COLO829 (cell line): ENCODE data around the gene HELZ.
"Not testable (repeated sequence)": the region's sequence is repeated elsewhere in the genome, so short reads cannot be mapped to it uniquely, and the experiment has no call there.

Experiments used
- DNase-seq: peaks from one replicate; pipeline ENCODE4 v3.0.0; 2012; ENCODE audit warnings: low spot score

Gene HELZ

DNA sequence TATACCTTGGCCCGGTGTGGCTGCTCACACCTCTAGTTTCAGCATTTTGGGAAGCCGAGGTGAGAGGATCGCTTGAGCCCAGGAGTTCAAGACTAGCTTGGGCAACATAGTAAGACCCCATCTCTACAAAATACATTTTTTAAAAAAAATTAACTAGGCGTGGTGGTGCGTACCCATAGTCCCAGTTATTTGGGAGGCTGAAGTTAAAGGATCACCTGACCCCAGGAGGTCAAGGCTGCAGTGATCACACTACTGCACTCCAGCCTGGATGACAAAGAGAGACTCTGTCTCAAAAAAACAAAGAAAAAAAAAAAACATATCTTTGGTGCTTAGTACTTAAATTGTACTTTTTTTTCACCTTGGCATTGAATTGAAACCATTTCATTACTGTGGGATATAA lies 101.7 kb downstream of the HELZ start:
- DNase-seq, result no peak

DNA sequence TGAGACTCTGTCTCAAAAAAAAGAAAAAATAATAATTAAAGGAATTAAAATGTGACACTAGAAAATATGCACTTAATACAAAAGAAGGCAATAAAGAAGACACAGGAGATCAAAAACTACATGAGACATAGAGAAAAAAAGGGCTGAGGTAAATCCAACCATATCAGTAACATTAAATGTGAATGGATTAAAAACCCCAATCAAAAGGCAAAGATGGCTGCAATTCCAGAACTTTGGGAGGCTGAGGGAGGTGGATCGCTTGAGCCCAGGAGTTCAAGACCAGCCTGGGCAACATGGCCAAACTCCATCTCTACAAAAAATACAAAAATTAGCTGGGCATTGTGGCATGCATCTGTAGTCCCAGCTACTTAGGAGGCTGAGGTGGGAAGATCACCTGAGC lies 103.0 kb downstream of the HELZ start:
- not testable (repeated sequence) for DNase-seq

DNA sequence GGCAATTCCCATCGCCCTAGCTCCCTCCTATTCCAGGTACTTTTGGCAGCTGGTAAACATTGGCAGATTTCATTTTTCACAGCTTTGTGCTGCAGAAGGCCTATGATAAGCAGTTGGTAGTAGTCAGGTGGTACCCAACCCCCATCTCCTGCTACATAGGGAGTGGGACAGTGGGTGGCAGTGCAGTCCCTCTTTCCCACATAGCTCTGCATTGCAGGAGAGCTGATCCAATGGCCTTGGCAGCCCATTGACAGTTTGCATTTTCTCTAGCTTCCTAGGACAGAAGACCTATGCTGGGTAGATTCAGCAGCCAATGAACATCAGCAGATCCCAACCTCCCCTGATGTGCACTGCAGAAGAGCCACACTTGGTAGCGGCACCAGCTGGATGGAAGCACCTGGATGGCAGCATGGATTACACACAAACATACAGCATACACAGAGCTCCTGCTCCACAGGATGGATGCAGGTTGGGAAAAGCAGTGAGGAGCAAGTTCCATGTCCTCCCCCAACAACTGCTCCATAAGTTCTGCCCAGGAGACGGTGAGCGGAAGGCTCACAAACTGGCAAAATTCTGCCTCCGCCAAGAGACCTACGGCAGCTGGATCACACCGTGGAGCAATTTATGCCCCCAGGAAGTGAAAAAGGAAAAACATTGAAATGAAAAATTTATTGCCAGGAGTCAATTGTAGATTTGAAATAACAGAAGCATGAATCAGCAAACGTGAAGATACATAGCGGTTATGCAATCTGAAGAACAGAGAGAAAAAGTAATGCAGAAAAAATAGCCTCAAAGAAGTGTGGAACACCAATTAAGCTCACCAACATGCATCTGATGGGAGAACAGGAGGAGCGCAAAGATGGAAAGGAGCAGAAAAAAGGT lies 105.0 kb downstream of the HELZ start:
- DNase-seq, result no peak

DNA sequence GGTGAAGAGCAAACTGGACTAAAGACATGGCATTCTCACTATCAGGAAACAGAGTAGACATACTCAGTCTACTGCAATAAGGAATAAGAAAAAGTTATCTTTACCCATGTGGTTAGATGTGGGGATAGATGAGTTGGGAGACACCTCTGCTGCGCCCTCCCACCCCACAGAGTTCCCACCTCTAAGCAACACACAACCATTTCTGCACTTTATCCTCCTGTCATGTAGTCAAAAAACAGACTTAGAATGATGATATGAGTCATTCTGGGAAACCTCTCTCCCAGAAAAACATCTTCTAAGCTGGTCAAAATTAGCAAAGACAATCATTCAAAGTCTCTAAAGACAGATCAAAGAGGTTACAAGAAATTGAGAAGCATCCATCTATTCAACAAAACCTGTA lies 105.7 kb downstream of the HELZ start:
- no peak for DNase-seq

DNA sequence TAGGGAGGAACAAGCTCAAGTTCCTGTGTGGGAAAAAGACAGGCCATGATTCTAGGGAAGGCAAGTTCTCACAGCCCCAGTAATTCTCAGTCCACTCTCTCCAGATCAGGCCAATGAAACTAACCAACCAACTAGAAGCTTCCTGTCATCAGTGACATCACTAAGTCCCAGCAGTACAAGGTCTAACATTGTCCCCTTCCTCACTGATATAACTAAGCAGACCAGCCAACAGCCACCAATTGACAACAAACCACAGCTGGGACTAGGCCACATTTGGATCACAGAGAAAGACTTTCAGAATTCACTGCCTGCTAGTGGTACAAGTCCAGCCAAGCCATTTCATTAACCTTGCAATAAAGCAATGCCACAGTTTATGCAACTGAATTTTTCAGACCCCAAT lies 106.6 kb downstream of the HELZ start:
- DNase-seq, result no peak

DNA sequence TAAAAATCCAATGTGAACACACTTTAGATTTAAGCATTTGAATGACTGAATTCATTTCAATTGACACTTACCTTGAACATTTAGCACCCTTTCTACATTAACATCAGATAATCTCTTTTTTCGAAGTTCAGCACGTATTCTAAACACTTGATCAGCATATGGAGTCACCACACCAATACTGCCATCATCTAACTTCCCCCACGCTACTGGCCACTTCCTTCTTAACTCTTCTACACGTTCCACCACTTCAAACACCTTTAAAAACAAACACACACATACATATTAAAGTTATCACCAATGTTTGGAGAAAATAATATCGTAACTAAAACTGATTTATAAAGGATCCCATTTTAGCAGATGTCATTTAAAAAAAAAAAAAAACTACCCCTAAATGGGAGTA lies 107.1 kb downstream of the HELZ start:
- no peak for DNase-seq

DNA sequence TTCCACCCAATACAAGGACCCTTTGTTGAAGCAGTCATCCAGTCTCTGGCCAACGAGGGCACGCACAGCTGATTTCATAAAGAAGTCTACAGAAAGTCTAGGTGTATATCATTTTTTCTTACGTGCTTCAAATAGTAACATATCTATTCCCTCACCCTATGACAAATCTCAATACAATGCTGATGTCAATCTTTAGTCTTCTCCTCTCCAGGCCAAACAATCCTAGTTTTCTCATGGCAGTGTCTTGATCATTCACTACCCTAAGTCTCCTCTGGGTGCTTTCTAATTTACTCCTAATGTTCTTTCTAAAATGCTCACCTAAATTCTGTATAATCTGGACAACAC lies 108.0 kb downstream of the HELZ start:
- DNase-seq, result no peak

DNA sequence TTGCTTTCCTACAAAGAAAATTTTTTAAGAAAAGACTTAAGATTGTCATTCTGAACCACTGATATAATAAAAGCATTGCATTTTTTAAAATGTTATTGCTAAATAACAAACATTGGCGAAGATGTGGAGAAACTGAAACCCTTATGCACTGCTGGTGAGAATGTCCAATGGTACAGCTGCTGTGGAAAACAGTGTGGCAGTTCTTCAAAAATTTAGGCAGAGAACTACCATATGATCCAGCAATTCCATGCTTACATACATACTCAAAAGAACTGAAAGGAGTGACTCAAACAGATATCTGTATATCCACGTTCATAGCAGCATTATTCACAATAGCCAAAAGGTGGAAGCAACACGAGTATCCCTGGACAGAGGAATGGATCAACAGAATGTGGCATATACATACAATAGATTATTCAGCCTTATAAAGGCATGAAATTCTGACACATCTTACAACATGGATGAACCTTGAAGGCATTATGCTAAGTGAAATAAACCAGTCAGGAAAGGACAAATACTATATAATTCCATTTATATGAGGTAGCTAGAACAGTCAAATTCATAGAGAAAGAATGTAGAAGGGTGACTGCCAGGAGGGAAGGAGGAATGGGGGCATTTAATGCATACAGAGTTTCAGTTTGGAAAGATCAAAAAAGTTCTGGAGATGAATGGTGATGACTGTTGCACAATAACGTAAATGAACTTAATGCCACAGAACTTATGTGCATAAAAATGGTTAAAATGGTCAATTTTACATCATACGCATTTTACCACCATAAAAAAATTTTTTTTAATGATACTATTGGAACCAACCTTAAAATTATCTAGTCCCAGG lies 108.6 kb downstream of the HELZ start:
- no peak for DNase-seq

DNA sequence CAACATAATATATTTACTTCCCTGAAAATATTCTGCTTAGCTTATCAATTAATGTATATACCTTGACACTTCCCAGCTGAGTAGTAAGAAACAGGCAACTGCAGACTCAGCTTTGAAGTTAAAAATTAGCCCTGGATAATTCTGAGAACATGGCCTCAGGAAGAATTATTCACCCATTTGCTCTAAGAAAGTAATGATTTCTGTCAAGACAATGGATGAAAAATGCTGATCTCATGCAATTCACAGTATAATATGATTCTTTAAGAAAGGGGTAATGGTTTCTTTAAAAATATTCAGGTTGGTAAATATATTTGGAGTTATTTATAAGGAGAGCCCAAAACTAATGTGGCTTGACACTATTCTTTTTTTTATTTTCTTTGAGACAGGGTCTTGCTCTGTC lies 111.8 kb downstream of the HELZ start:
- no peak for DNase-seq

DNA sequence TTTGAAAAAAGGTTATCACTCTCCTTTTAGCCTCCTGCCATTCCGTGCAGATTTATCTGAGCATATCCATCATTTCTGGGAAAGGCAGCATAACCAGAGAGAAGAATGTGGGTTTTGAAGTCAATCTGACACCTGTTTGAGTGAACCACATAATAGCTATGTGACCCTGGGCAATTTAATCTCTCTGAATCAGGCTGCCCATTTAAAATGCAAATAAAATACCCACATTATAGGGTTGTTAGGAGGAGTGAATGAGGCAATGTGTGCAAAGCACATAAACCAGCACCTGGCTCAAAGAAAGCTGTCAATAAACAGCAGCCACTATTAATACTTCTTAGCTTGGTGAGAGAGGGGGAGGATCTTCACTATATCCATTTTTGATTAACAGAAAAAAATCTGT lies 112.6 kb downstream of the HELZ start:
- no peak for DNase-seq

DNA sequence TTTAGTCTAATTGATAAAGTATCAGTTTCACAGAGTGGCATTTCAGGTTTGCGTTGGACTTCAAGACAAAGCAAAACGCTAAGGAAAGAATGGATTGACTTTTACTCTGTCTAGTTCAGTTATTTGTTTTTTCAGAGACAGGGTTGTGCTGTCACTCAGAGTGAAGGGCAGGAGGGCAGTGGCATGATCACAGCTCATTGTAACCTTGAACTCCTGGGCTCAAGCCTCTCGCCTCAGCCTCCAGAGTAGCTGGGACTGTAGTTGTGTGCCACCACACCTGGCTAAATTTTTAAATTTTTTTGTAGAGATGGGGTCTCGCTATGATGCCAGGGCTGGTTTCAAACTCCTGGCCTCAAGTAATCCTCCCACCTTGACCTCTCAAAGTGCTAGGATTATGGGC lies 114.2 kb downstream of the HELZ start:
- no peak for DNase-seq

DNA sequence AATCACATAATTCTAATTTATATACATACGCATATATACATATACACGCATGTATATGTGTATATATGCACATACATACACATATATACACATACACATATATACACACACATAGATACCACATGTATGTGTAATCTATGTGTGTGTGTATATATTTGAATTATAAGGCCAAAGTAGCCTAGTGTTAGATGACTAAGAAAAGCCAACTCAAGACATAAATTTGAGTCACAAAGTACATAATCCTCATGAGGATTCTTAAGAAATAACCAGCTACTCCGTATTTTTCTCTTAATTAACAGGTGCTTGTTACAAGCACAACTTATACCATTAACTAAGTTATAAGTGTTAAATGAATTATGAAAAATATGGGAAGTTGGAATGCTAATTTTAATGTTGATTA lies 115.7 kb downstream of the HELZ start:
- no peak for DNase-seq

DNA sequence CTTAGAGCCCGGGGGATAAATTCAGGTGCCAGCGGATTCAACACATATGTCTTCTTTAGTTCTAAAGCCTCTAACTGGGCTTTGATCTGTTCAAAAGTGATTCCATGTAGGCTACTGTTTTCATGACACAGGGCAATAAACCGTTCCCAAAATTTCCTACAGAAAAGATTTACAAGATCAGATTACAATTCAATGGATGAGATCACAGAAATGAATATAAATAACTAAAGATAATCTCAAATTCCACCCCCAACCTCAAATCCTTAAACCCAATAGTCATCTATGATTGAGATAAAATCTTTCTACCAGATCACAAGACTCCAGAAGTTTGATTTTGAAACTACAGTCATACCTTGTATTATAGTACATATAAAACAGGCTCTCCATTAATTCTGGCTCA lies 116.3 kb downstream of the HELZ start:
- DNase-seq, result no peak

DNA sequence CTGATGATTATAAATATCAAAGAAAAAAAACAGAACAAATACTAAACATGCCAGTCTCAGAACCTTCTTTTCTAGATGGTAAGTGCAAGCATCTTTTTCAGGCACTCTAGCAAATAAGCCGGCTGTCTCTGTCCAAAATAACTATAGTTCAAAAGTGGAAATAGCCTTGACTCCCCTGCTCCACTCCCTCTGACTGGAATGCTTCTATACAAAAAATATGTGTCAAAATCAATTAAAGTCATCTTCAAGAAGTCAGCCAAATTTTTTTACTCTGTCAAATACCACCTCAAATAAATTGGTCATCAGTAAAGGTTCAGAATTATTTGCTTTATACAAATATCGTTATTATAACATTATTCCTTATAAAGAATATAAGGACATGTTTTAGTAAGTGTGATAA lies 117.1 kb downstream of the HELZ start:
- no peak for DNase-seq

DNA sequence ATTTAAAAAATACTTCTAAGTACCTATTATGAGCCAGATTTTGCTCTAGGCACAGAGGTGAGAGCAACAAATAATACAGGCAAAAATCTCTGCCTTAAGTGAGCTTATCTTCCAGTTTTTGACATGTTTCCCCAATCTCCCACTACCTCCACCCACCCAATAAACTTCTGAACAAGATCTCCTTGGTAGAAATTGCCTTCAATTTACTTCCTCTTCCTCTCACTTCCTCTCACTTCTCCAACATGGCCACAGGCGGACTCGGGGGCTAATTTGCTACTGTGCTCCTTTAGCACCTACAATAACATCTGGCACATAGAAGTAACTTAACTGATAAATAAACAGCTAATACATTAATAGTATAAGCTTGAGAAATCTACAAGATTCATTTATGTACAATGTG lies 118.0 kb downstream of the HELZ start:
- DNase-seq, result no peak

DNA sequence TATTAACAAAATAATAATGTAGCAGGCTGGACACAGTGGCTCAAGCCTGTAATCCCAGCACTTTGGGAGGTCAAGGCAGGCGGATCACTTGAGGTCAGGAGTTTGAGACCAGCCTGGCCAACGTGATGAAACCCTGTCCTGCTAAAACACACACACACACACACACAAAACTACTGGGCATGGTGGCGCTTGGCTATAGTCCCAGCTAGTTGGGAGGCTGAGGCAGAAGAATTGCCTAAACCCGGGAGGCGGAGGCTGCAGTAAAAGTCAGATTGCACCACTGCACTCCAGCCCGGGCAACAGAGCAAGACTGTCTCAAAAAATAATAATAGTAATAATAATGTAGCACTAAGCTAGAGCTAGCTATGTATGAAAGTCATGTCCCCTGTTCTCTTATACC lies 118.5 kb downstream of the HELZ start:
- DNase-seq, result not testable (repeated sequence)

DNA sequence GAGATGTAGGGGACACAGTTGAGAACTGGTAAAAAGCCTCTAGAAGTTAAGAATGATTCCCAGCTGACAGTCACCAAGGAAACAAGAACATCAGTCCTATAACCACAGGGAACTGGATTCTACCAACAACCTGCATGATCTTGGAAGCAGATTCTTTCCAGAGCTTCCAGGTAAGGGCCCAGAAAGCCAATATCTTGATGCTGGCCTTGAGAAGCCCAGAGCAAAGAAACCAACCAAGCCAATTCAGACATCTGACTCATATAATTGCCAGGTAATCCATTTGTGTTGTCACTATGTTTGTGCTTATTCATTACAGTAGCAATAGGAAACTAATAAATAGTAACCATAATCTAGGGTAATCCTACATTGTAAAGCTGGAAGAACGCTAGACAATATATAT lies 119.1 kb downstream of the HELZ start:
- no peak for DNase-seq

DNA sequence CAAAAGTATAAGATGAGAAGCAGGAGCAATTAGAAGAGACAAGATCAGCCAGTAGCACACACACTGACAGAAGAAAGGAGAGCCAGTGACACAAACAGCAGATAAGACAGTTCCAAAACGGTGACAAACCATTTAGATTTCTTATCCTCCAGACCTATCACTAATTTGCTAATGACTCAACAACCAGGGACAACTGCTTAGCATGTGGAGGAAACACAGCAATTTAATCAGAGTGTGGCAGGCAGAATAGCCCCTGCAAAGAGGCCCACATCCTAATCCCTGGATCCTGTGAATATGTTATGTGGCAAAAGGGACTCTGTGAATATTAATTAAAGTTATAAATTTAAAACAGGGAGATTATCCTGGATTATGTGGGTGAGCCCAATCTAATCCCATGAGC lies 119.6 kb downstream of the HELZ start:
- DNase-seq, result no peak

DNA sequence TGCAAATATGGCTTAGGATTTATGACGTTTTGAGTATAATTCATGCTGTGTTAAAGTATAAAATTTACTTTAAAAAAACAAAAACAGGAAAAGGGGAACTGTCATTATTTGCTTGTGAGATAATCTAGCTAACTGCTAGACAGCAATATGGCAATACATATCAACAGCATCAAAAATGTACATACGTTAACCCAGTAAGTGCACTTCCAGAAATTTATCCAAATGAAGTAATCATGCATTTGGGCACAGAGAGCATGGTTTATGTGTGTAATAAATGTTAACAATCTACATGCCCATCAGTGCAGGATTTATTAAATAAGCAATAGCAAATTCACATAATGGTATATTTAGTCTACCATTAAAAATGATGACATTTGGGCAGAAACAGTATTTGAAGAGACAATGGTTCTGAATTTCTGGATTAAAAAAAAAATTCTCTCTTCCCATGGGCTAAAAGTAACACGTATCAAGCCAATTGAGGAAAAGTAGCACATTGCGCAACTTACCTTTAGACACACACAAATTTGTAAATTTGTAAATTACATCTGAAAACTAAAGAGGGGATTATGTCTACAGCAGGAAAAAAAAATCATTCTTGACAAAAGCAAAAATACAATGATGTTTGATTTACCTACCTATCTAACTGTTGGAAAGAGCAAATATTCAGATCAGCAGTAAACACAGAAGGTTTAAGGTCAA lies 120.4 kb downstream of the HELZ start:
- DNase-seq, result no peak

DNA sequence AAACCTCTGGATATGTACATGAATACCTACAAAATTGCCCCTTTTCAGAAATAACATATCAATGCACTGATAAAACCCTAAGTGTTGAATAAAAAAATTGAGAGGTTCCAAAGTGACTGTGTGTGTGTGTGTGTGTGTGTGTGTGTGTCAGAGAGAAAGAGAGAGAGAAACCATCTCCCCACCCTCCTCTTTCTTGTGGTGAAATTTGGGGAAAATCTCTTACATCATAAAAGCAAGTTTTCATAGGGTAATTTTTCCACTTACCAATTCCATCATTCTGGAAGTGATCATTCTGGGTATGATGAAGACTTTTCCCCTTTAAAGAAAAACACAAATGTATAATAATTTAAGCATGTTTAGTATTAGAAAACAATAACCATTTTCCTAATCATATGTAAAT lies 121.3 kb downstream of the HELZ start:
- DNase-seq, result no peak

DNA sequence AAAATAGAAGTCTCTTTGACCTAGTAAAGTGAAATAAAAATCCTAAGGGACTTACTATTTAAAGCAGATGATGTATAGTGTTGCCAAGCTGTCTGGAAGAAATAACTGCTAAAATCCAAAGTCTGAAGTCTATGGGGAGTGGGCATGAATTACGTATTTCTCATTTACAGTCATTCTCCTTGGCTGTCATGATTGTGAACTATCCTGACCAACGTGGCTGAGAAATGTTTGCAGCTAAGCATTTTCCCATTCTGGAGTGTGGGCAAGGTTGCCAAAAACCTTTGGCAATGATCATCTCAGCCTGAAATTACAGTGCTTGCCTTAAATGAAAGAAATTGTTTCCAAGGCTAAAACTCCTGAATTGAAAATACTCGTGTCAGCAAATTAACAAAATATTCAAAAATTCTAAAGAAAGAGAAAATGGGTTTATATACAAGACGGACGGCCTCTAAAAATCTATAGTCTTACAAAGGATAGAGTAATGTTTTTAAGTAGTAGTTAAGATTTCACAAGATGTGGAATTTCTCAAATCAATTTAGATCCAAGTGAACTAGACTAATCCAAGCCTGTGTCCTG lies 123.6 kb downstream of the HELZ start:
- DNase-seq, result no peak

DNA sequence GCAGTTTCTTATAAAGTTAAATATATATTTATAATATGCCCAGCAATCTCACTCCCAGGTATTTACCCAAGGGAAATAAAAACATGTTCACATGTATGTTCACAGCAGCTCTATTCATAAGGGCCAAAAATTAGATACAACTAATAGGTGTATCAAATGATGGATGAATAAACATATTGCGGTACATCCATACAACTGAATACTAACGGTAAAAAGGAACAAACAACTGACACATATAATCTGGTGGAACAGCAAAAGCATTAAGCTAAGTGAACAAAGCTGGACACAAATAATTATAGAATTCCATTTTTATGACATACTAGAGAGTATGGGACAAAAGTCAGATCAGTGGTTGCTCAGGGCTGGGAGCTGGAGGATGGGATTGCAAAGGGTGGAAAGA lies 125.9 kb downstream of the HELZ start:
- DNase-seq, result no peak
